HEK293 (cell line): ENCODE results near the gene PUM1.

Source experiments
- CTCF ChIA-PET: fragments of 350-600 bp; formaldehyde crosslinking; extraction: SDS; loops from one replicate; lab custom pipeline; 2021; ENCODE audit warnings: antibody characterized with exemption; lab: Yijun Ruan, JAX
- POLR2A ChIA-PET: fragments of 300-600 bp; formaldehyde crosslinking; extraction: SDS; loops from one replicate; lab custom pipeline; 2020; ENCODE audit warnings: antibody characterized with exemption, inconsistent platforms; lab: Yijun Ruan, JAX
- H3K27ac ChIP-seq: fragments of 200-500 bp; sonication (Bioruptor generic); 2 replicates; pipeline ENCODE4 v1.5.1; 2014; ENCODE audit warnings: low read depth, low read length, control low read depth, inconsistent platforms; ENCODE audit errors: extremely low read depth
- H3K36me3 ChIP-seq, 2 experiments: fragments of 200-500 bp in 1 of 2; sonication (Bioruptor generic) in 1 of 2; 1 replicate in 1 of 2; 2 replicates in 1 of 2; pipeline ENCODE4 v1.5.1; 2014 to 2017; ENCODE audit warnings: inconsistent platforms in 2 of 2, low read length in 2 of 2; ENCODE audit not compliant: control insufficient read depth in 2 of 2, insufficient read depth in 1 of 2
- H3K4me1 ChIP-seq: fragments of 200-500 bp; sonication (Bioruptor generic); 2 replicates; pipeline ENCODE4 v1.5.1; 2014; ENCODE audit warnings: mild to moderate bottlenecking, low read length, inconsistent platforms; ENCODE audit not compliant: control insufficient read depth, insufficient read depth
- H3K4me3 ChIP-seq: 2 replicates; pipeline ENCODE4 v1.5.1; 2011; ENCODE audit warnings: low read depth, mild to moderate bottlenecking, control low read depth, low read length, moderate library complexity
- H3K9me3 ChIP-seq: fragments of 200-500 bp; sonication (Bioruptor generic); 2 replicates; pipeline ENCODE4 v1.5.1; 2014; ENCODE audit warnings: low read depth, low read length, inconsistent platforms; ENCODE audit not compliant: control insufficient read depth, insufficient read depth
- BCL11B ChIP-seq: fragments of 450-650 bp; formaldehyde crosslinking; IDR thresholded peaks from 2 replicates; pipeline ENCODE4 v1.5.1; 2016; ENCODE audit warnings: low read depth, missing biosample characterization, missing genetic modification characterization
- KLF7 ChIP-seq: fragments of 450-650 bp; formaldehyde crosslinking; IDR thresholded peaks from 2 replicates; pipeline ENCODE4 v1.5.1; 2016; ENCODE audit warnings: missing biosample characterization, missing genetic modification characterization, borderline replicate concordance
- ZFP3 ChIP-seq: fragments of 450-650 bp; formaldehyde crosslinking; IDR thresholded peaks from 2 replicates; pipeline ENCODE4 v1.5.1; 2016; ENCODE audit warnings: low read depth, missing biosample characterization, missing genetic modification characterization
- ZNF121 ChIP-seq: fragments of 450-650 bp; formaldehyde crosslinking; IDR thresholded peaks from 2 replicates; pipeline ENCODE4 v1.5.1; 2016; ENCODE audit warnings: missing biosample characterization, missing genetic modification characterization
- ZNF202 ChIP-seq: fragments of 450-650 bp; formaldehyde crosslinking; IDR thresholded peaks from 2 replicates; pipeline ENCODE4 v1.5.1; 2016; ENCODE audit warnings: missing biosample characterization, missing genetic modification characterization, borderline replicate concordance
- ZNF274 ChIP-seq, 2 experiments: fragments of 200-500 bp in 1 of 2; fragments of 450-650 bp in 1 of 2; sonication (Bioruptor generic) in 1 of 2; formaldehyde crosslinking in 1 of 2; IDR thresholded peaks; 2 replicates each; pipeline versions ENCODE4 v1.5.1 to v1.6.1; 2014 to 2016; ENCODE audit warnings: borderline replicate concordance in 1 of 2, inconsistent platforms in 1 of 2, low read length in 1 of 2, missing biosample characterization in 1 of 2, missing genetic modification characterization in 1 of 2
- ZNF366 ChIP-seq: fragments of 450-650 bp; formaldehyde crosslinking; conservative IDR thresholded peaks from 2 replicates; pipeline ENCODE4 v1.5.1; 2016; ENCODE audit warnings: missing biosample characterization, missing genetic modification characterization
- ZNF394 ChIP-seq: fragments of 450-650 bp; formaldehyde crosslinking; IDR thresholded peaks from 2 replicates; pipeline ENCODE4 v1.5.1; 2016; ENCODE audit warnings: missing biosample characterization, missing genetic modification characterization, mild to moderate bottlenecking, moderate library complexity, borderline replicate concordance
- ZNF426 ChIP-seq: fragments of 450-650 bp; formaldehyde crosslinking; IDR thresholded peaks from 2 replicates; pipeline ENCODE4 v1.5.1; 2017; ENCODE audit warnings: missing biosample characterization, missing genetic modification characterization, mild to moderate bottlenecking, inconsistent platforms, moderate library complexity
- ZNF433 ChIP-seq: fragments of 450-650 bp; formaldehyde crosslinking; IDR thresholded peaks from 2 replicates; pipeline ENCODE4 v1.5.1; 2016; ENCODE audit warnings: missing biosample characterization, missing genetic modification characterization, low read depth
- ZNF549 ChIP-seq: fragments of 450-650 bp; IDR thresholded peaks from 2 replicates; pipeline ENCODE4 v1.5.1; 2018; ENCODE audit warnings: missing biosample characterization, missing genetic modification characterization, mild to moderate bottlenecking, inconsistent platforms, moderate library complexity
- ZNF560 ChIP-seq: fragments of 450-650 bp; formaldehyde crosslinking; IDR thresholded peaks from 2 replicates; pipeline ENCODE4 v1.5.1; 2017; ENCODE audit warnings: missing biosample characterization, missing genetic modification characterization, borderline replicate concordance
- ZNF626 ChIP-seq: fragments of 450-650 bp; sonication (Bioruptor Pico); formaldehyde crosslinking; IDR thresholded peaks from 2 replicates; pipeline ENCODE4 v1.5.1; 2018; ENCODE audit warnings: missing biosample characterization, missing genetic modification characterization, inconsistent platforms
- ZNF677 ChIP-seq: fragments of 450-650 bp; IDR thresholded peaks from 2 replicates; pipeline ENCODE4 v1.5.0; 2018; ENCODE audit warnings: missing biosample characterization, mild to moderate bottlenecking, missing genetic modification characterization, moderate library complexity
- ZNF785 ChIP-seq: fragments of 450-650 bp; formaldehyde crosslinking; IDR thresholded peaks from 2 replicates; pipeline ENCODE4 v1.5.1; 2016; ENCODE audit warnings: missing biosample characterization, missing genetic modification characterization
- ZSCAN23 ChIP-seq: fragments of 450-650 bp; formaldehyde crosslinking; IDR thresholded peaks from 2 replicates; pipeline ENCODE4 v1.5.1; 2016; ENCODE audit warnings: missing biosample characterization, missing genetic modification characterization
- ZSCAN30 ChIP-seq: fragments of 450-650 bp; IDR thresholded peaks from 2 replicates; pipeline ENCODE4 v1.5.1; 2018; ENCODE audit warnings: missing biosample characterization, mild to moderate bottlenecking, missing genetic modification characterization, moderate library complexity
- TF ChIP-seq, protein P1 (sequence below): fragments of 450-650 bp; formaldehyde crosslinking; IDR thresholded peaks from 2 replicates; pipeline ENCODE4 v1.5.1; 2016; ENCODE audit warnings: missing biosample characterization, missing genetic modification characterization
- TF ChIP-seq, protein P2 (sequence below): fragments of 450-650 bp; formaldehyde crosslinking; IDR thresholded peaks from 2 replicates; pipeline ENCODE4; 2016; ENCODE audit warnings: missing biosample characterization, missing genetic modification characterization
- TF ChIP-seq, protein P3 (sequence below): fragments of 450-650 bp; formaldehyde crosslinking; IDR thresholded peaks from 2 replicates; pipeline ENCODE4 v1.5.1; 2016; ENCODE audit warnings: missing biosample characterization, missing genetic modification characterization
- TF ChIP-seq, protein P4 (sequence below): fragments of 450-650 bp; formaldehyde crosslinking; IDR thresholded peaks from 2 replicates; pipeline ENCODE4 v1.5.1; 2016; ENCODE audit warnings: missing biosample characterization, missing genetic modification characterization
- TF ChIP-seq, protein P5 (sequence below): fragments of 450-650 bp; formaldehyde crosslinking; IDR thresholded peaks from 2 replicates; pipeline ENCODE4 v1.5.1; 2016; ENCODE audit warnings: missing biosample characterization, missing genetic modification characterization
- TF ChIP-seq, protein P6 (sequence below): fragments of 450-650 bp; formaldehyde crosslinking; IDR thresholded peaks from 2 replicates; pipeline ENCODE4 v1.5.1; 2017; ENCODE audit warnings: missing biosample characterization, missing genetic modification characterization
- TF ChIP-seq, protein P7 (sequence below): fragments of 450-650 bp; formaldehyde crosslinking; IDR thresholded peaks from 2 replicates; pipeline ENCODE4 v1.5.1; 2016; ENCODE audit warnings: missing biosample characterization, missing genetic modification characterization

Gene PUM1

DNA sequence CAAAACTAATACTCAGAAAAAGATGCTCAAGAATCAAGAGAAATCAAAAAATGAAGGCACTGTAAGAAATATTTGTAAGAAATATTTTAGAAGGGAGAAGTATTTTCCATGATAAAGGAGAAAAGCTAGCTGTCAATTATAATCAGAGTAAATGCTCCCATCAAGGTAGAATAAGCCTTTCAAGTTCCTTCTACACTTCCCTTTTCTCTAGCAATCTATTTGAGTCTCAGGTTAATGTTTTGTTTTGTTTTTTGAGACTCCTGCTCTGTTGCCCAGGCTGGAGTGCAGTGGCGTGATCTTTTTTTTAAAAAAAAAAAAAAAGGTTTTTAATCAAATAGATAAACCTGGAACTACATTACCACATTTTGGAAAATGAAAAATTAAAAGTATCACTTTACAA lies 33.3 kb downstream of the PUM1 start (continued):
- TF ChIP-seq ZNF626 (tag by site-specific recombination), result no peak
- no peak for TF ChIP-seq ZNF549 (tag by site-specific recombination)
- TF ChIP-seq ZNF677 (tag by site-specific recombination), result no peak
- TF ChIP-seq ZNF202 (tag by site-specific recombination), result no peak
- TF ChIP-seq, protein P1, sequence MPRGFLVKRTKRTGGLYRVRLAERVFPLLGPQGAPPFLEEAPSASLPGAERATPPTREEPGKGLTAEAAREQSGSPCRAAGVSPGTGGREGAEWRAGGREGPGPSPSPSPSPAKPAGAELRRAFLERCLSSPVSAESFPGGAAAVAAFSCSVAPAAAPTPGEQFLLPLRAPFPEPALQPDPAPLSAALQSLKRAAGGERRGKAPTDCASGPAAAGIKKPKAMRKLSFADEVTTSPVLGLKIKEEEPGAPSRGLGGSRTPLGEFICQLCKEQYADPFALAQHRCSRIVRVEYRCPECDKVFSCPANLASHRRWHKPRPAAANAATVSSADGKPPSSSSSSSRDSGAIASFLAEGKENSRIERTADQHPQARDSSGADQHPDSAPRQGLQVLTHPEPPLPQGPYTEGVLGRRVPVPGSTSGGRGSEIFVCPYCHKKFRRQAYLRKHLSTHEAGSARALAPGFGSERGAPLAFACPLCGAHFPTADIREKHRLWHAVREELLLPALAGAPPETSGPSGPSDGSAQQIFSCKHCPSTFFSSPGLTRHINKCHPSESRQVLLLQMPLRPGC (tag by site-specific recombination), result no peak
- TF ChIP-seq ZNF121 (tag by site-specific recombination), result no peak
- no peak for TF ChIP-seq BCL11B (tag by site-specific recombination)
- TF ChIP-seq ZNF426 (tag by site-specific recombination), result no peak
- no peak for TF ChIP-seq ZFP3 (tag by site-specific recombination)
- TF ChIP-seq ZNF785 (tag by site-specific recombination), result no peak
- TF ChIP-seq, protein P2, sequence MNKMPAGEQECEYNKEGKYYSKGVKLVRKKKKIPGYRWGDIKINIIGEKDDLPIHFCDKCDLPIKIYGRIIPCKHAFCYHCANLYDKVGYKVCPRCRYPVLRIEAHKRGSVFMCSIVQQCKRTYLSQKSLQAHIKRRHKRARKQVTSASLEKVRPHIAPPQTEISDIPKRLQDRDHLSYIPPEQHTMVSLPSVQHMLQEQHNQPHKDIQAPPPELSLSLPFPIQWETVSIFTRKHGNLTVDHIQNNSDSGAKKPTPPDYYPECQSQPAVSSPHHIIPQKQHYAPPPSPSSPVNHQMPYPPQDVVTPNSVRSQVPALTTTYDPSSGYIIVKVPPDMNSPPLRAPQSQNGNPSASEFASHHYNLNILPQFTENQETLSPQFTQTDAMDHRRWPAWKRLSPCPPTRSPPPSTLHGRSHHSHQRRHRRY (tag by site-specific recombination), result no peak
- TF ChIP-seq, protein P3, sequence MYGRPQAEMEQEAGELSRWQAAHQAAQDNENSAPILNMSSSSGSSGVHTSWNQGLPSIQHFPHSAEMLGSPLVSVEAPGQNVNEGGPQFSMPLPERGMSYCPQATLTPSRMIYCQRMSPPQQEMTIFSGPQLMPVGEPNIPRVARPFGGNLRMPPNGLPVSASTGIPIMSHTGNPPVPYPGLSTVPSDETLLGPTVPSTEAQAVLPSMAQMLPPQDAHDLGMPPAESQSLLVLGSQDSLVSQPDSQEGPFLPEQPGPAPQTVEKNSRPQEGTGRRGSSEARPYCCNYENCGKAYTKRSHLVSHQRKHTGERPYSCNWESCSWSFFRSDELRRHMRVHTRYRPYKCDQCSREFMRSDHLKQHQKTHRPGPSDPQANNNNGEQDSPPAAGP (tag by site-specific recombination), result no peak
- TF ChIP-seq ZNF274 (IDR thresholded peaks at IDR 0.05; ENCODE audit: low read length), result no peak
- no peak for TF ChIP-seq ZNF274 (tag by site-specific recombination; IDR thresholded peaks at IDR 0.05; ENCODE audit: borderline replicate concordance)
- no peak for TF ChIP-seq ZNF433
- TF ChIP-seq, all 188 proteins: peak for 0

DNA sequence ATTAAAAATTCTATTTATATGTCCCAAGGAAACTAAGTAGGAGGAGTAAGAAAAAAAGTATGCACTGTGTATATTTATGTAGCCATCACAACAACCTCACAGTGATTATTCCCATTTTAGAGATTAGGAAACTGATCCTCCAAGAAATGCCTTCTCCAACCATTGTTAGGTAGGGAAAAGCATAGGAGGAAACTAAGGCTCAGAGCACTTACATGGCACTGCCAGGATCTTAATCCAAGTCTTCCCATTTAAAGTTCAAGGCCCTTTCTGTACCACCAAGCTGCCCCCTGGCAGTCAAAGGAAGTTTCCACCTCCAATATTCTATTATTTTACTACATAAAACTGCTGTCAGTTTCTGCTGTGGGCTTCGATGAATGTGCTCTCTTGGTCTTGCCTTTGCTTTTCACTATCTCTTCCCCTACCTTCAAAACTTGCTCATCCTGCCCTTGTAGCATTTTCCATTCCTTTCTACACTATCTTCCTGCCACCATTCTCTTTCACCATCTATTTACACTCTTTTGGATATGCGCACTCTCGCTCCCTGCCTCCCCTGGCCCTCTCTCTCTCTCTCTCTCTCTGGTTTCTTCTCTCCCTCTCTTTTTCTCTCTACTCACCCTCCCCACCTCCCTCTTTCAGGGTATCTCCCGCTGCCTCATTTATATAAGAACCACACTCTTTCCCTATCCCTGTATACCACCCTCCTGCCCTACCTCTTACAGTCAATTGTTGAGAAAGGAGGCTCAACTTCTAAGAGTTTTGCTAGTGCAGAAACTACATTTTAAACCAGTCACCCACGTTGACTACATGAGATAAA lies 34.0 kb downstream of the PUM1 start:
- no peaks in the 10 kb centered on the region for H3K4me1 ChIP-seq
- no peaks in the 10 kb centered on the region for H3K9me3 ChIP-seq
- peaks cover 4 to 41% of the 10 kb centered on the region in 2 experiments; a peak in 2 of 3 replicates for H3K36me3 ChIP-seq
- ChIA-PET CTCF (no interaction called here), POLR2A (no interaction called here)
- H3K4me3 ChIP-seq, result no peak overlapping the region
- no peak overlapping the region for H3K27ac ChIP-seq
- TF ChIP-seq ZNF366 (tag by site-specific recombination), result peak; percentile 80
- TF ChIP-seq KLF7 (tag by site-specific recombination), result no peak
- 0 out of 2 replicates have a peak, but pooled peaks have one; percentile 58 for TF ChIP-seq ZSCAN30 (tag by site-specific recombination)
- TF ChIP-seq, protein P4, sequence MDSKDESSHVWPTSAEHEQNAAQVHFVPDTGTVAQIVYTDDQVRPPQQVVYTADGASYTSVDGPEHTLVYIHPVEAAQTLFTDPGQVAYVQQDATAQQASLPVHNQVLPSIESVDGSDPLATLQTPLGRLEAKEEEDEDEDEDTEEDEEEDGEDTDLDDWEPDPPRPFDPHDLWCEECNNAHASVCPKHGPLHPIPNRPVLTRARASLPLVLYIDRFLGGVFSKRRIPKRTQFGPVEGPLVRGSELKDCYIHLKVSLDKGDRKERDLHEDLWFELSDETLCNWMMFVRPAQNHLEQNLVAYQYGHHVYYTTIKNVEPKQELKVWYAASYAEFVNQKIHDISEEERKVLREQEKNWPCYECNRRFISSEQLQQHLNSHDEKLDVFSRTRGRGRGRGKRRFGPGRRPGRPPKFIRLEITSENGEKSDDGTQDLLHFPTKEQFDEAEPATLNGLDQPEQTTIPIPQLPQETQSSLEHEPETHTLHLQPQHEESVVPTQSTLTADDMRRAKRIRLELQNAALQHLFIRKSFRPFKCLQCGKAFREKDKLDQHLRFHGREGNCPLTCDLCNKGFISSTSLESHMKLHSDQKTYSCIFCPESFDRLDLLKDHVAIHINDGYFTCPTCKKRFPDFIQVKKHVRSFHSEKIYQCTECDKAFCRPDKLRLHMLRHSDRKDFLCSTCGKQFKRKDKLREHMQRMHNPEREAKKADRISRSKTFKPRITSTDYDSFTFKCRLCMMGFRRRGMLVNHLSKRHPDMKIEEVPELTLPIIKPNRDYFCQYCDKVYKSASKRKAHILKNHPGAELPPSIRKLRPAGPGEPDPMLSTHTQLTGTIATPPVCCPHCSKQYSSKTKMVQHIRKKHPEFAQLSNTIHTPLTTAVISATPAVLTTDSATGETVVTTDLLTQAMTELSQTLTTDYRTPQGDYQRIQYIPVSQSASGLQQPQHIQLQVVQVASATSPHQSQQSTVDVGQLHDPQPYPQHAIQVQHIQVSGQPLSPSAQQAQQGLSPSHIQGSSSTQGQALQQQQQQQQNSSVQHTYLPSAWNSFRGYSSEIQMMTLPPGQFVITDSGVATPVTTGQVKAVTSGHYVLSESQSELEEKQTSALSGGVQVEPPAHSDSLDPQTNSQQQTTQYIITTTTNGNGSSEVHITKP (tag by site-specific recombination), result 0 out of 2 replicates have a peak, but pooled peaks have one; percentile 7
- TF ChIP-seq, protein P5, sequence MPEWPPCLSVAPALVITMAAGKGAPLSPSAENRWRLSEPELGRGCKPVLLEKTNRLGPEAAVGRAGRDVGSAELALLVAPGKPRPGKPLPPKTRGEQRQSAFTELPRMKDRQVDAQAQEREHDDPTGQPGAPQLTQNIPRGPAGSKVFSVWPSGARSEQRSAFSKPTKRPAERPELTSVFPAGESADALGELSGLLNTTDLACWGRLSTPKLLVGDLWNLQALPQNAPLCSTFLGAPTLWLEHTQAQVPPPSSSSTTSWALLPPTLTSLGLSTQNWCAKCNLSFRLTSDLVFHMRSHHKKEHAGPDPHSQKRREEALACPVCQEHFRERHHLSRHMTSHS, result no peak
- no peak for TF ChIP-seq ZNF560
- TF ChIP-seq, protein P6, sequence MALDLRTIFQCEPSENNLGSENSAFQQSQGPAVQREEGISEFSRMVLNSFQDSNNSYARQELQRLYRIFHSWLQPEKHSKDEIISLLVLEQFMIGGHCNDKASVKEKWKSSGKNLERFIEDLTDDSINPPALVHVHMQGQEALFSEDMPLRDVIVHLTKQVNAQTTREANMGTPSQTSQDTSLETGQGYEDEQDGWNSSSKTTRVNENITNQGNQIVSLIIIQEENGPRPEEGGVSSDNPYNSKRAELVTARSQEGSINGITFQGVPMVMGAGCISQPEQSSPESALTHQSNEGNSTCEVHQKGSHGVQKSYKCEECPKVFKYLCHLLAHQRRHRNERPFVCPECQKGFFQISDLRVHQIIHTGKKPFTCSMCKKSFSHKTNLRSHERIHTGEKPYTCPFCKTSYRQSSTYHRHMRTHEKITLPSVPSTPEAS (tag by site-specific recombination), result no peak
- peak; percentile 59; the same call in 1 of the 2 replicates for TF ChIP-seq ZSCAN23 (tag by site-specific recombination)
- no peak for TF ChIP-seq ZNF394 (tag by site-specific recombination)
- TF ChIP-seq, protein P7, sequence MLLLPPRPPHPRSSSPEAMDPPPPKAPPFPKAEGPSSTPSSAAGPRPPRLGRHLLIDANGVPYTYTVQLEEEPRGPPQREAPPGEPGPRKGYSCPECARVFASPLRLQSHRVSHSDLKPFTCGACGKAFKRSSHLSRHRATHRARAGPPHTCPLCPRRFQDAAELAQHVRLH, result peak; percentile 61; the same call in 1 of the 2 replicates
